ENCODE results near the gene HNRNPA1L2. TPM values are rescaled to one million over a fixed set of nuclear protein-coding genes. Genes with fewer than 3 reads are reported as not detected.

The HNRNPA1L2 gene
- total and polyA plus RNA-seq, 2 of the 8 experiments (the other 6 are each of a cell fraction or from before 2014, with no cell fraction given), result 3.7 to 8.9 TPM

- H3K9me3 ChIP-seq (ENCODE audit: insufficient read depth in 2 of 2, low read depth in 1 of 2, low read length in 1 of 2), result no peaks in the 10 kb centered on the region
- H2BK12ac ChIP-seq (ENCODE audit: low read depth, low read length), result no peak overlapping the region
- no peaks in the 10 kb centered on the region for H4K20me1 ChIP-seq (replicated peaks in 1 of 2; ENCODE audit: control insufficient read depth in 1 of 2, insufficient read depth in 2 of 2, low read length in 2 of 2)
- peak overlapping the region in 2 of 4 experiments; percentile 38 to 60; a peak in 2 of 7 replicates for H3K9ac ChIP-seq (replicated peaks in 1 of 4; ENCODE audit: extremely low read depth in 1 of 4, low read depth in 3 of 4, low read length in 3 of 4)
- H3K56ac ChIP-seq (replicated peaks; ENCODE audit: insufficient read length, low read depth, low read length), result no peak overlapping the region
- DNase-seq (ENCODE audit: low read depth in 1 of 2, low spot score in 2 of 2), result peak in 1 of 2 experiments; percentile 75
- no peak overlapping the region for H2BK120ac ChIP-seq (replicated peaks; ENCODE audit: low read depth, low read length)
- H3K4me2 ChIP-seq (ENCODE audit: insufficient read depth in 1 of 2, low read depth in 2 of 2, low read length in 2 of 2), result peak overlapping the region; percentile 60 to 68
- H4K8ac ChIP-seq (ENCODE audit: extremely low read depth, insufficient read depth, low read length), result peak overlapping the region; percentile 84; the same call in 1 of the 2 replicates
- H2BK15ac ChIP-seq (ENCODE audit: low read length), result no peak overlapping the region
- no peak overlapping the region for H3K27ac ChIP-seq (ENCODE audit: low read depth, low read length)
- POLR2A ChIA-PET (ENCODE audit: partially characterized antibody), result interaction anchor here (0.7 to 4.3 kb wide), 2 partner anchors 17 to 52 kb away, joined by 3 to 19 read pairs; partner anchors contain the start of gene SUGT1
- H3K36me3 ChIP-seq (ENCODE audit: control insufficient read depth in 2 of 4, insufficient read depth in 4 of 4, low read length in 3 of 4), result no peaks in the 10 kb centered on the region
- 18% methylated on average over 33 of the region's 73 CpGs; no CpG with 5 or more reads in 1 of the 2 experiments for WGBS, 2 experiments (ENCODE audit: extremely low coverage in 1 of 2, insufficient coverage in 1 of 2, insufficient read length in 1 of 2, insufficient replicate concordance in 2 of 2, low coverage in 1 of 2, low lambda C conversion rate in 2 of 2, missing lambda C conversion rate in 1 of 2)
- H3K27me3 ChIP-seq (replicated peaks in 1 of 4; ENCODE audit: control insufficient read depth in 3 of 4, extremely low read depth in 1 of 4, insufficient read depth in 3 of 4, low read length in 3 of 4), result peaks cover 0 to 18% (median 6%) of the 10 kb centered on the region in 4 experiments; a peak in 4 of 7 replicates
- H3K14ac ChIP-seq (ENCODE audit: insufficient read length), result no peak overlapping the region
- H3K4me3 ChIP-seq (ENCODE audit: extremely low read depth in 1 of 4, insufficient read depth in 2 of 4, low read depth in 3 of 4, low read length in 4 of 4), result peak overlapping the region; percentile 16 to 59 (median 34); a peak in 7 of 8 replicates
- H3K23ac ChIP-seq (ENCODE audit: insufficient read length), result no peak overlapping the region
- CTCF ChIA-PET (ENCODE audit: partially characterized antibody), result interaction anchor here (0.7 to 1.3 kb wide), 2 partner anchors 11 to 149 kb away, joined by 3 read pairs; no protein-coding TSS in a partner anchor
- H3K23me2 ChIP-seq (ENCODE audit: low read depth, low read length), result peaks cover 3% of the 10 kb centered on the region; the same call in 1 of the 2 replicates
- H4K91ac ChIP-seq (replicated peaks; ENCODE audit: insufficient read length, low read length), result no peak overlapping the region
- no peaks in the 10 kb centered on the region for H3K79me2 ChIP-seq (ENCODE audit: control insufficient read depth in 1 of 2, insufficient read depth in 2 of 2, low read length in 2 of 2)
- no peak for FAIRE-seq
- no peak overlapping the region for H3K4ac ChIP-seq (replicated peaks; ENCODE audit: insufficient read length, low read depth, low read length)
- H3K4me1 ChIP-seq (replicated peaks in 1 of 4; ENCODE audit: control insufficient read depth in 3 of 4, insufficient read depth in 4 of 4, low read length in 3 of 4), result peaks cover 0 to 5% (median 0%) of the 10 kb centered on the region in 4 experiments; a peak in 1 of 7 replicates
- peak overlapping the region; percentile 52 for H3K18ac ChIP-seq (ENCODE audit: extremely low read depth, low read length)
- H4K5ac ChIP-seq (ENCODE audit: insufficient read length, low read depth, low read length), result no peak overlapping the region
- H2BK5ac ChIP-seq (ENCODE audit: low read depth, low read length), result no peak overlapping the region; the same call in 1 of the 2 replicates
- H3K79me1 ChIP-seq (ENCODE audit: low read depth, low read length), result no peaks in the 10 kb centered on the region
- H2BK20ac ChIP-seq (ENCODE audit: low read length), result no peak overlapping the region
- peak overlapping the region; percentile 59 for H2AFZ ChIP-seq (ENCODE audit: low read length)
- no peak overlapping the region for H2AK5ac ChIP-seq (ENCODE audit: low read depth, low read length)
- no peak for TF ChIP-seq ATF2 (IDR thresholded peaks at IDR 0.05; ENCODE audit: low read length)
- peak; percentile 98 for TF ChIP-seq E2F6 (IDR thresholded peaks at IDR 0.05)
- no peak for TF ChIP-seq RAD21 (IDR thresholded peaks at IDR 0.05 in 1 of 2, conservative IDR thresholded peaks at IDR 0.05 in 1 of 2; ENCODE audit: low read depth in 2 of 2, low read length in 2 of 2)
- no peak for TF ChIP-seq CHD1 (IDR thresholded peaks at IDR 0.05; ENCODE audit: low read depth, low read length)
- TF ChIP-seq SP1 (IDR thresholded peaks at IDR 0.05; ENCODE audit: low read depth, low read length), result no peak
- no peak for TF ChIP-seq JUND (IDR thresholded peaks at IDR 0.05; ENCODE audit: low read length)
- TF ChIP-seq MAX (IDR thresholded peaks at IDR 0.05), result peak; percentile 98
- TF ChIP-seq SAP30 (IDR thresholded peaks at IDR 0.05; ENCODE audit: insufficient read depth, insufficient replicate concordance, low read length), result no peak
Observed at GRCh38 chr13:52599848-52600603, 42.2 kb upstream of the HNRNPA1L2 start.

Data from H1 (cell line).